HEK293T (cell line): ENCODE data around the gene MCL1.

ENCODE experiments used
- L3MBTL2 ChIP-seq: fragments of 450-650 bp; conservative IDR thresholded peaks from 2 replicates; pipeline ENCODE4 v1.6.1; 2016; ENCODE audit warnings: mild to moderate bottlenecking
- SP1 ChIP-seq: fragments of 450-650 bp; IDR thresholded peaks from 2 replicates; pipeline ENCODE4 v1.6.1; 2017
- TARDBP ChIP-seq: fragments of 450-650 bp; IDR thresholded peaks from 2 replicates; pipeline ENCODE4 v1.6.1; 2016

GRCh38 chr1:150579110-150579944 lies at the start of gene MCL1:
- TF ChIP-seq SP1 (no peak), L3MBTL2 (no peak), TARDBP (no peak)
